ENCODE data around the gene MLLT10.

GRCh38 chr10:21514129-21514817, 19.8 kb upstream of the MLLT10 start:
- TF ChIP-seq ZFP30 (CRISPR knock-in tag; IDR thresholded peaks at IDR 0.05): no peak
- TF ChIP-seq ZFP3 (CRISPR knock-in tag; IDR thresholded peaks at IDR 0.05): no peak
- TF ChIP-seq TOX (CRISPR knock-in tag; IDR thresholded peaks at IDR 0.05; ENCODE audit: borderline replicate concordance): no peak
- no peak for TF ChIP-seq ESRRG (CRISPR knock-in tag; IDR thresholded peaks at IDR 0.05)
- TF ChIP-seq ARNTL (CRISPR knock-in tag; IDR thresholded peaks at IDR 0.05; ENCODE audit: borderline replicate concordance, low read depth): no peak
- no peak for TF ChIP-seq ZNF565 (CRISPR knock-in tag; conservative IDR thresholded peaks at IDR 0.05; ENCODE audit: low read depth)
